B cell (primary cell): Measurements from ENCODE around the gene PSMC5. TPM values are rescaled to one million over a fixed set of nuclear protein-coding genes. Genes with fewer than 3 reads are reported as not detected.

Experiments
- ATAC-seq: fragments of 200-7000 bp; cut with Tn5 transposase; one replicate; pipeline ENCODE4 v1.10.0; 2021; ENCODE audit warnings: low read depth, mild to moderate bottlenecking, moderate number of reproducible peaks, moderate library complexity
- CTCF ChIA-PET: fragments of 350-600 bp; sonication (Branson Sonifier 250); formaldehyde crosslinking; loops from one replicate; lab custom pipeline; 2021; ENCODE audit warnings: antibody characterized with exemption, inconsistent platforms; lab: Charles Lee
- POLR2A ChIA-PET: fragments of 350-600 bp; sonication (Branson Sonifier 250); formaldehyde crosslinking; loops from one replicate; lab custom pipeline; 2021; ENCODE audit warnings: antibody characterized with exemption; lab: Charles Lee
- DNase-seq: peaks from one replicate; pipeline ENCODE4 v3.0.0; 2013
- H2AFZ ChIP-seq: 2 replicates; pipeline ENCODE4 v1.6.1; 2012; ENCODE audit warnings: mild to moderate bottlenecking, low read depth, low read length; ENCODE audit not compliant: insufficient read depth, poor library complexity, severe bottlenecking
- H3K27ac ChIP-seq, 2 donors: 1 replicate in 1 of 2; 2 replicates in 1 of 2; pipeline ENCODE4 v1.5.1; 2012 to 2013; ENCODE audit warnings: low read length in 2 of 2, mild to moderate bottlenecking in 2 of 2, moderate library complexity in 1 of 2
- H3K27me3 ChIP-seq, 4 experiments: fragments of 200-600 bp in 1 of 4; sonication (generic) in 1 of 4; replicated peaks in 1 of 4; 1 replicate in 2 of 4; 2 replicates in 2 of 4; pipeline versions ENCODE4 v1.6.1 to v1.7.0; 2013 to 2016; ENCODE audit warnings: low read length in 3 of 4, mild to moderate bottlenecking in 2 of 4, mixed read lengths in 1 of 4, moderate library complexity in 1 of 4; ENCODE audit not compliant: insufficient read depth in 4 of 4, control insufficient read depth in 3 of 4; ENCODE audit errors: control extremely low read depth in 1 of 4
- H3K36me3 ChIP-seq, 2 experiments: replicated peaks in 1 of 2; 1 replicate in 1 of 2; 2 replicates in 1 of 2; pipeline versions ENCODE4 v1.6.1 to v1.7.1; 2013; ENCODE audit warnings: low read length in 1 of 2; ENCODE audit not compliant: insufficient read depth in 2 of 2, control insufficient read depth in 1 of 2; ENCODE audit errors: control extremely low read depth in 1 of 2, extremely low read depth in 1 of 2
- H3K4me1 ChIP-seq, 2 donors: fragments of 200-600 bp in 1 of 2; sonication (generic) in 1 of 2; 1 replicate in 1 of 2; 2 replicates in 1 of 2; pipeline versions ENCODE4 v1.5.1 to v1.6.1; 2013 to 2017; ENCODE audit warnings: low read length in 2 of 2; ENCODE audit not compliant: control insufficient read depth in 2 of 2, insufficient read depth in 2 of 2
- H3K4me2 ChIP-seq: replicated peaks from 2 replicates; pipeline ENCODE3; 2012; ENCODE audit warnings: mild to moderate bottlenecking, low read depth, low read length; ENCODE audit not compliant: poor library complexity, severe bottlenecking
- H3K4me3 ChIP-seq, 5 experiments: fragments of 200-600 bp in 1 of 5; sonication (generic) in 1 of 5; 1 replicate in 3 of 5; 2 replicates in 2 of 5; pipeline versions ENCODE4 v1.5.1 to v1.7.0; 2011 to 2016; ENCODE audit warnings: low read length in 4 of 5, mild to moderate bottlenecking in 4 of 5, low read depth in 2 of 5, control low read depth in 1 of 5, moderate library complexity in 1 of 5; ENCODE audit not compliant: insufficient read depth in 1 of 5; ENCODE audit errors: control extremely low read depth in 1 of 5, extremely low read depth in 1 of 5
- H3K79me2 ChIP-seq: fragments of 200-600 bp; sonication (generic); one replicate; pipeline ENCODE4 v1.6.0; 2016; ENCODE audit warnings: low read length; ENCODE audit not compliant: control insufficient read depth, insufficient read depth
- H3K9ac ChIP-seq: fragments of 200-600 bp; sonication (generic); 2 replicates; pipeline ENCODE4 v1.6.1; 2017; ENCODE audit warnings: mild to moderate bottlenecking, low read length, moderate library complexity
- H3K9me3 ChIP-seq, 3 donors: one replicate each; pipeline versions ENCODE4 v1.6.1 to v1.7.1; 2013; ENCODE audit warnings: low read length in 2 of 3; ENCODE audit not compliant: control insufficient read depth in 2 of 3, insufficient read depth in 1 of 3; ENCODE audit errors: control extremely low read depth in 1 of 3
- H4K20me1 ChIP-seq: 2 replicates; pipeline ENCODE4 v1.6.0; 2012; ENCODE audit warnings: mild to moderate bottlenecking, low read length; ENCODE audit not compliant: insufficient read depth, control insufficient read depth, poor library complexity, severe bottlenecking
- H3K27ac Mint-ChIP-seq: one replicate; pipeline ENCODE4 v1.8.0; 2021; ENCODE audit warnings: mixed read lengths
- H3K27me3 Mint-ChIP-seq: one replicate; pipeline ENCODE4 v1.8.0; 2021; ENCODE audit warnings: mixed read lengths
- H3K4me1 Mint-ChIP-seq: one replicate; pipeline ENCODE4 v1.8.0; 2021; ENCODE audit warnings: mixed read lengths
- H3K4me3 Mint-ChIP-seq: one replicate; pipeline ENCODE4 v1.8.0; 2021; ENCODE audit warnings: mixed read lengths
- H3K9me3 Mint-ChIP-seq: one replicate; pipeline ENCODE4 v1.8.0; 2022; ENCODE audit warnings: mixed read lengths; ENCODE audit not compliant: insufficient read depth
- EZH2 ChIP-seq: IDR thresholded peaks from 2 replicates; pipeline ENCODE4 v1.6.1; 2012; ENCODE audit warnings: borderline replicate concordance, low read depth, mild to moderate bottlenecking, moderate library complexity, low read length; ENCODE audit not compliant: insufficient read depth, poor library complexity, severe bottlenecking
- WGBS: methylation state at CpG from one replicate; pipeline ENCODE4 v1.1.5; 2013; ENCODE audit warnings: missing lambda C conversion rate; ENCODE audit not compliant: insufficient coverage; 5-methylcytosine and 5-hydroxymethylcytosine counted together
- intact Hi-C: fragments of 100-400 bp; cut with micrococcal nuclease; formaldehyde crosslinking; loops from one replicate; pipeline ENCODE4 v1.10.0; 2022
- polyA plus RNA-seq: library from polyadenylated mRNA; depleted of rRNA; stranded (reverse); fragments of >200 nt; gene quantifications from 2 replicates; pipeline ENCODE4 v1.2.3, GENCODE V29; 2012
- total RNA-seq, 2 donors: library from RNA; stranded (reverse); fragments of 120-200 nt in 1 of 2; gene quantifications; 1 replicate in 1 of 2; 2 replicates in 1 of 2; pipeline versions ENCODE4 v1.2.3 to v1.2.4, GENCODE V29; 2013 to 2022
- TF ChIP-seq, protein P1 (sequence below): fragments of 200-600 bp; IDR thresholded peaks from one replicate; pipeline ENCODE4 v1.8.0; 2022; ENCODE audit warnings: antibody characterized with exemption, mild to moderate bottlenecking

The PSMC5 gene
- total and polyA plus RNA-seq, 2 donors (not counting 1 experiment from before 2014, with no cell fraction given) = 87.1 to 104 TPM

DNA sequence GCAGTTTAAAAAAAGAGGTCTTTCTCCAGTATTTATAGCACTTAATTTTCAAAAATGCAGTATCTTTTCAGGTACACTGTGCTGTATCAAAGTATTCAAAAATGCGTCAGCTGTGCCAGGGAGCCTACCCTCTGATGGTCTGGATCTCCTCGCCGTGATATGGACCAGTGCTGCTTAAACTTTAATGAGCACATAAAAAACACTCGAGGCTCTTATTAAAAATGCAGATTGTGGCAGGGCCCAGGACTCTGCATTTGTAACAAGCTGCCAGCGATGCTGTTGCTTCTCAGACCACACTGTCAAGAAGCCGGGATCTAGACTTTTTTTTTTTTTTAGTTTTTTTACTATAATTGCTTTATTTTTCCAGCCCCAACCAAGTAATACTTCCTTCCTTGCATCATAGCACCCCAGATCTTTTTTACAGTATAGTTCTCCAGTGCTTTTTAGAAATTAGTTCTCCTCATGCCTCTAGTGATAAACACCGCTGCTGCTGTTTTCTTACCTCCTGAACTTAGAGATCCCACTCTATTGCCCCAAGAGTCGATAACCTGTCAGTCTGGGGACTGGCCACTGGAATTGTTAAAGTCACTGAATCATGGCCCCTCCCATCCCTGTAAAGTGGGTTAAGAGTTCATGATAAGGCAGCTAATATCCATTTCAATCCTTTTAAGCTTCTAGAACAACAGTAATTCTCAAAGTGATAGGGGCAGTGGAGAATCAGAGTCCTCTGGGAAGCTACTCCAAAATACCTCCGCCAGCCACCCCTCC lies 16.9 kb downstream of the PSMC5 start:
- 46% methylated on average over 4 of the region's 9 CpGs for WGBS
- Mint-ChIP-seq H3K4me1 (peaks cover 45% of the 10 kb centered on the region), H3K27me3 (no peaks in the 10 kb centered on the region), H3K27ac (peak overlapping the region; percentile 92), H3K9me3 (peaks cover 2% of the 10 kb centered on the region), H3K4me3 (peak overlapping the region; percentile 92)
- peak overlapping the region in 2 of 5 experiments; percentile 89 to 92 for H3K4me3 ChIP-seq
- DNase-seq (no peak), ATAC-seq (no peak)
- peak overlapping the region; percentile 100 for H3K4me2 ChIP-seq
- H3K9ac ChIP-seq = peak overlapping the region; percentile 93
- peak overlapping the region; percentile 90 to 92 for H3K27ac ChIP-seq
- CTCF ChIA-PET = interaction anchor here (0.6 to 2.1 kb wide), 10 partner anchors 9 to 418 kb away, joined by 3 to 10 read pairs (median 4); partner anchors contain the start of genes CCDC47 and DDX42
- H3K79me2 ChIP-seq = peaks cover 35% of the 10 kb centered on the region
- no peaks in the 10 kb centered on the region for H3K27me3 ChIP-seq
- peaks cover 0 to 10% (median 0%) of the 10 kb centered on the region in 3 donors for H3K9me3 ChIP-seq
- peaks cover 36 to 50% of the 10 kb centered on the region in 2 donors for H3K4me1 ChIP-seq
- peak overlapping the region; percentile 82 for H2AFZ ChIP-seq
- POLR2A ChIA-PET = interaction anchor here (0.6 to 2.2 kb wide), 13 partner anchors 11 to 1097 kb away, joined by 4 to 23 read pairs (median 7); partner anchors contain the start of genes CCDC47, DDX42, FTSJ3 and PSMC5
- TF ChIP-seq, protein P1, sequence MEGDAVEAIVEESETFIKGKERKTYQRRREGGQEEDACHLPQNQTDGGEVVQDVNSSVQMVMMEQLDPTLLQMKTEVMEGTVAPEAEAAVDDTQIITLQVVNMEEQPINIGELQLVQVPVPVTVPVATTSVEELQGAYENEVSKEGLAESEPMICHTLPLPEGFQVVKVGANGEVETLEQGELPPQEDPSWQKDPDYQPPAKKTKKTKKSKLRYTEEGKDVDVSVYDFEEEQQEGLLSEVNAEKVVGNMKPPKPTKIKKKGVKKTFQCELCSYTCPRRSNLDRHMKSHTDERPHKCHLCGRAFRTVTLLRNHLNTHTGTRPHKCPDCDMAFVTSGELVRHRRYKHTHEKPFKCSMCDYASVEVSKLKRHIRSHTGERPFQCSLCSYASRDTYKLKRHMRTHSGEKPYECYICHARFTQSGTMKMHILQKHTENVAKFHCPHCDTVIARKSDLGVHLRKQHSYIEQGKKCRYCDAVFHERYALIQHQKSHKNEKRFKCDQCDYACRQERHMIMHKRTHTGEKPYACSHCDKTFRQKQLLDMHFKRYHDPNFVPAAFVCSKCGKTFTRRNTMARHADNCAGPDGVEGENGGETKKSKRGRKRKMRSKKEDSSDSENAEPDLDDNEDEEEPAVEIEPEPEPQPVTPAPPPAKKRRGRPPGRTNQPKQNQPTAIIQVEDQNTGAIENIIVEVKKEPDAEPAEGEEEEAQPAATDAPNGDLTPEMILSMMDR = no peak
- no peak for TF ChIP-seq EZH2
- H3K36me3 ChIP-seq = no peaks in the 10 kb centered on the region
- intact Hi-C loops = loop anchor here (1.0 to 2.0 kb wide), 8 partner anchors 17 to 397 kb away; partner anchors contain the start of genes CCDC47, CYB561, DCAF7 and ERN1
- peaks cover 31% of the 10 kb centered on the region for H4K20me1 ChIP-seq

DNA sequence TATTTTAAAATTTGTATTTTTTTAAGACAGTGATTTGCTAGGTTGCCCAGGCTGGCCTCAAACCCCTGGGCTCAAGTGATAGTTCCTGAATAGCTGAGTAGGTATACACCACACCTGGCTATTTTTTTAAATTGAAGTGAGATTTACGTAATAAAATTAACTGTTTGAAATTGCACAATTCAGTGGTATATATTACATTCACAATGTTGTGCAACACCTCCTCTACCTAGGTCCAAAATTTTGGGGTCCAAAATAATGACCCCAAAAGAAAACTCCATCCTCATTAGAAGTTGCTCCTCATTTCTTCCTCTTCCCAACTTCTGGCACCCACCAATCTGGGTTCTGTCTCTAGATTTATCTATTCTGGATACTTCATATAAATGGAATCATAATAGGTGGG lies 18.3 kb downstream of the PSMC5 start:
- no CpG with 5 or more reads among the region's 1 CpG for WGBS
- no peaks in the 10 kb centered on the region for H3K27me3 Mint-ChIP-seq
- H3K27me3 ChIP-seq = no peaks in the 10 kb centered on the region
- H3K9me3 ChIP-seq = peaks cover 0 to 16% (median 0%) of the 10 kb centered on the region in 3 donors
- CTCF ChIA-PET = no interaction called here
- H3K9ac ChIP-seq = no peak overlapping the region
- no peaks in the 10 kb centered on the region for H3K36me3 ChIP-seq
- H3K4me3 Mint-ChIP-seq = no peak overlapping the region
- H3K9me3 Mint-ChIP-seq = peaks cover 3% of the 10 kb centered on the region
- POLR2A ChIA-PET = no interaction called here
- TF ChIP-seq EZH2 = no peak
- TF ChIP-seq, protein P1 = no peak
- H3K4me2 ChIP-seq = no peak overlapping the region
- H3K4me1 ChIP-seq = peaks cover 26 to 42% of the 10 kb centered on the region in 2 donors
- no peak overlapping the region for H3K4me3 ChIP-seq
- H4K20me1 ChIP-seq = peaks cover 18% of the 10 kb centered on the region
- intact Hi-C loops = loop anchor here (2.0 kb wide), 1 partner anchor 399 kb away; the partner anchor contains the start of gene CYB561
- ATAC-seq (no peak), DNase-seq (no peak)
- no peak overlapping the region for H3K27ac ChIP-seq
- H3K27ac Mint-ChIP-seq = no peak overlapping the region
- H3K79me2 ChIP-seq = peaks cover 21% of the 10 kb centered on the region
- H2AFZ ChIP-seq = no peak overlapping the region
- H3K4me1 Mint-ChIP-seq = peaks cover 42% of the 10 kb centered on the region
